Measurements from ENCODE around the gene ADAM29. TPM values are rescaled to one million over a fixed set of nuclear protein-coding genes. Genes with fewer than 3 reads are reported as not detected.

ADAM29 gene
- total RNA-seq, 1 experiment from 2014 or later = not detected

DNA sequence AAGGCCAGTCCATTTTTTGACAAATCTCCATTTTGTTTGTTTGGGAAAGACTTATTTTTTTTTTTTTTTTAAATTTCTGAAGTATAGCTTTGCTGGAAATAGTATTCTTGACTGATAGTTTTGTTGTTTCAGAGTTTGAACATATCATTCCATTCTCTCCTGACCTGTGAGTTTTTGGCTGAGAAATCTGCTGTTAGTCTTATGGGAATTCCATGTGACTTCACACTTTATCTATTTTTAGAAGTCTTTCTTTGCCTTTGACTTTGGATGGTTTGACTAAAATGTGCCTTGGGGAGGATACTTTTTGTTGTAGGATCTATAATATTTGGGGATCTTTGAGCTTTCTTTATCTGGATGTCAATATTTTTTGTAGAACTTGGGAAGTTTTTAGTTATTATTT lies 10.7 kb upstream of the ADAM29 start:
- Histone ChIP-seq H3K9me2 (ENCODE audit: insufficient read depth) (no peaks in the 10 kb centered on the region), H2AFZ (ENCODE audit: low read depth, low read length, poor library complexity, severe bottlenecking) (no peak overlapping the region), H3K79me2 (ENCODE audit: insufficient read depth, low read length) (no peaks in the 10 kb centered on the region), H3K9me3 (ENCODE audit: control insufficient read depth in 1 of 2, insufficient read depth in 1 of 2, low read depth in 1 of 2, low read length in 2 of 2) (peaks cover 0 to 4% of the 10 kb centered on the region in 2 experiments; a peak in 2 of 4 replicates), H3K9ac (ENCODE audit: low read length) (no peak overlapping the region), H3K4me2 (ENCODE audit: low read length) (no peak overlapping the region), H3K36me3 (ENCODE audit: control insufficient read depth in 1 of 2, insufficient read depth in 2 of 2, low read length in 2 of 2) (no peaks in the 10 kb centered on the region), H3K27ac (ENCODE audit: low read depth, low read length) (no peak overlapping the region), H4K20me1 (ENCODE audit: insufficient read depth) (no peaks in the 10 kb centered on the region), H3K27me3 (ENCODE audit: insufficient read depth, low read length) (no peaks in the 10 kb centered on the region), H3K4me3 (replicated peaks in 1 of 2; ENCODE audit: low read depth in 1 of 2, low read length in 2 of 2) (no peak overlapping the region), H3K4me1 (ENCODE audit: control insufficient read depth in 1 of 2, insufficient read depth in 2 of 2, low read length in 2 of 2) (no peaks in the 10 kb centered on the region)
- no TSS peak for BruUV-seq (replicated peaks)
- TF ChIP-seq, protein P1, sequence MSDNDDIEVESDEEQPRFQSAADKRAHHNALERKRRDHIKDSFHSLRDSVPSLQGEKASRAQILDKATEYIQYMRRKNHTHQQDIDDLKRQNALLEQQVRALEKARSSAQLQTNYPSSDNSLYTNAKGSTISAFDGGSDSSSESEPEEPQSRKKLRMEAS (IDR thresholded peaks at IDR 0.05) = peak; percentile 41
- TF ChIP-seq, protein P2, sequence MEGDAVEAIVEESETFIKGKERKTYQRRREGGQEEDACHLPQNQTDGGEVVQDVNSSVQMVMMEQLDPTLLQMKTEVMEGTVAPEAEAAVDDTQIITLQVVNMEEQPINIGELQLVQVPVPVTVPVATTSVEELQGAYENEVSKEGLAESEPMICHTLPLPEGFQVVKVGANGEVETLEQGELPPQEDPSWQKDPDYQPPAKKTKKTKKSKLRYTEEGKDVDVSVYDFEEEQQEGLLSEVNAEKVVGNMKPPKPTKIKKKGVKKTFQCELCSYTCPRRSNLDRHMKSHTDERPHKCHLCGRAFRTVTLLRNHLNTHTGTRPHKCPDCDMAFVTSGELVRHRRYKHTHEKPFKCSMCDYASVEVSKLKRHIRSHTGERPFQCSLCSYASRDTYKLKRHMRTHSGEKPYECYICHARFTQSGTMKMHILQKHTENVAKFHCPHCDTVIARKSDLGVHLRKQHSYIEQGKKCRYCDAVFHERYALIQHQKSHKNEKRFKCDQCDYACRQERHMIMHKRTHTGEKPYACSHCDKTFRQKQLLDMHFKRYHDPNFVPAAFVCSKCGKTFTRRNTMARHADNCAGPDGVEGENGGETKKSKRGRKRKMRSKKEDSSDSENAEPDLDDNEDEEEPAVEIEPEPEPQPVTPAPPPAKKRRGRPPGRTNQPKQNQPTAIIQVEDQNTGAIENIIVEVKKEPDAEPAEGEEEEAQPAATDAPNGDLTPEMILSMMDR (IDR thresholded peaks at IDR 0.05 in 2 of 3, conservative IDR thresholded peaks at IDR 0.05 in 1 of 3; ENCODE audit: borderline replicate concordance in 1 of 3, insufficient read depth in 1 of 3, low read depth in 2 of 3, low read length in 2 of 3) = no peak
- peak; percentile 48; the same call in 1 of the 2 replicates for TF ChIP-seq CBX3 (IDR thresholded peaks at IDR 0.05; ENCODE audit: low read depth)
- DNase-seq (ENCODE audit: low read depth, low spot score) (no peak), ATAC-seq (no peak)
- ChIA-PET POLR2A (no interaction called here), RAD21 (ENCODE audit: low non-redundant PET in 1 of 2, low total read pairs in 2 of 2, uncharacterized antibody in 2 of 2, unreplicated experiment in 2 of 2) (no interaction called here), CTCF (no interaction called here)
- intact Hi-C loops (cut with micrococcal nuclease) = no loop called here

GRCh38 chr4:174910271-174910670 lies 7.9 kb upstream of the ADAM29 start:
- RAD21 ChIA-PET (ENCODE audit: low non-redundant PET in 1 of 2, low total read pairs in 2 of 2, uncharacterized antibody in 2 of 2, unreplicated experiment in 2 of 2) = no interaction called here
- no peak for ATAC-seq
- Histone ChIP-seq H3K4me3 (replicated peaks in 1 of 2; ENCODE audit: low read depth in 1 of 2, low read length in 2 of 2) (no peak overlapping the region), H3K9me2 (ENCODE audit: insufficient read depth) (no peaks in the 10 kb centered on the region), H3K36me3 (ENCODE audit: control insufficient read depth in 1 of 2, insufficient read depth in 2 of 2, low read length in 2 of 2) (no peaks in the 10 kb centered on the region), H3K4me2 (ENCODE audit: low read length) (no peak overlapping the region), H3K9ac (ENCODE audit: low read length) (no peak overlapping the region), H3K79me2 (ENCODE audit: insufficient read depth, low read length) (no peaks in the 10 kb centered on the region), H3K9me3 (ENCODE audit: control insufficient read depth in 1 of 2, insufficient read depth in 1 of 2, low read depth in 1 of 2, low read length in 2 of 2) (no peaks in the 10 kb centered on the region; a peak in 1 of 4 replicates), H3K4me1 (ENCODE audit: control insufficient read depth in 1 of 2, insufficient read depth in 2 of 2, low read length in 2 of 2) (no peaks in the 10 kb centered on the region), H3K27ac (ENCODE audit: low read depth, low read length) (no peak overlapping the region), H3K27me3 (ENCODE audit: insufficient read depth, low read length) (no peaks in the 10 kb centered on the region), H2AFZ (ENCODE audit: low read depth, low read length, poor library complexity, severe bottlenecking) (no peak overlapping the region), H4K20me1 (ENCODE audit: insufficient read depth) (no peaks in the 10 kb centered on the region)
- no TSS peak for BruUV-seq (replicated peaks)
- intact Hi-C loops (cut with micrococcal nuclease) = no loop called here
- TF ChIP-seq CBX3 (IDR thresholded peaks at IDR 0.05; ENCODE audit: low read depth) (no peak), ATF3 (IDR thresholded peaks at IDR 0.05) (no peak), CEBPB (IDR thresholded peaks at IDR 0.05; ENCODE audit: low read depth) (no peak), EGR1 (IDR thresholded peaks at IDR 0.05; ENCODE audit: low read depth) (no peak), ZNF274 (IDR thresholded peaks at IDR 0.05; ENCODE audit: low read depth, low read length) (no peak), EZH2 (IDR thresholded peaks at IDR 0.05) (no peak), POLR2AphosphoS5 (IDR thresholded peaks at IDR 0.05; ENCODE audit: low read depth, low read length) (no peak), SIN3A (IDR thresholded peaks at IDR 0.05; ENCODE audit: low read depth) (no peak), FOSL1 (IDR thresholded peaks at IDR 0.05; ENCODE audit: low read depth) (no peak), ZBTB33 (IDR thresholded peaks at IDR 0.05; ENCODE audit: extremely low read depth, insufficient replicate concordance, low read length) (no peak), SP1 (IDR thresholded peaks at IDR 0.05; ENCODE audit: low read depth) (no peak), RAD21 (IDR thresholded peaks at IDR 0.05; ENCODE audit: low read depth) (no peak), ZFX (IDR thresholded peaks at IDR 0.05) (no peak)
- TF ChIP-seq, protein P1 (IDR thresholded peaks at IDR 0.05) = no peak
- CTCF ChIA-PET = no interaction called here
- no peak for DNase-seq (ENCODE audit: low read depth, low spot score)
- POLR2A ChIA-PET = no interaction called here
